ENCODE results near the gene ENTHD1. TPM values are rescaled to one million over a fixed set of nuclear protein-coding genes. Genes with fewer than 3 reads are reported as not detected.

Gene ENTHD1
- total RNA-seq, 1 experiment from 2014 or later, result not detected

GRCh38 chr22:39773976-39774539 is 119.5 kb downstream of the ENTHD1 start:
- H3K9me3 Mint-ChIP-seq, result no peaks in the 10 kb centered on the region
- H3T11ph ChIP-seq (ENCODE audit: low read length), result no peak overlapping the region
- H3K27me3 Mint-ChIP-seq (ENCODE audit: low read depth), result peaks cover 26% of the 10 kb centered on the region
- H3K4ac ChIP-seq (ENCODE audit: low read depth, low read length), result no peak overlapping the region
- H3K4me1 ChIP-seq (ENCODE audit: insufficient read depth, low read length), result no peaks in the 10 kb centered on the region
- no peak overlapping the region for H4K5ac ChIP-seq (ENCODE audit: insufficient read length, low read depth, low read length)
- H3K27ac Mint-ChIP-seq, result no peak overlapping the region
- H4K20me1 ChIP-seq (ENCODE audit: control insufficient read depth, insufficient read depth, insufficient read length), result no peaks in the 10 kb centered on the region
- no peak overlapping the region for H3K9ac ChIP-seq (ENCODE audit: extremely low read depth, insufficient read length, low read length)
- no CpG with 5 or more reads among the region's 4 CpGs for WGBS (ENCODE audit: extremely low coverage, insufficient read length, low lambda C conversion rate)
- H2BK15ac ChIP-seq (ENCODE audit: low read depth, low read length), result no peak overlapping the region
- no peak overlapping the region for H2BK20ac ChIP-seq (ENCODE audit: low read depth, low read length, poor library complexity, severe bottlenecking)
- H2AK5ac ChIP-seq (ENCODE audit: insufficient read length, low read length), result no peak overlapping the region
- H2BK12ac ChIP-seq (ENCODE audit: insufficient read length, low read depth, low read length), result no peak overlapping the region
- no peak for TF ChIP-seq CTCF (conservative IDR thresholded peaks at IDR 0.05)
- no peak overlapping the region for H2AFZ ChIP-seq (ENCODE audit: low read length)
- H4K91ac ChIP-seq (ENCODE audit: insufficient read length, low read depth, low read length), result no peak overlapping the region
- no peak for DNase-seq
- no peaks in the 10 kb centered on the region for H3K79me2 ChIP-seq (ENCODE audit: insufficient read depth, low read length)
- H2BK120ac ChIP-seq (ENCODE audit: low read depth, low read length, poor library complexity, severe bottlenecking), result no peak overlapping the region
- no peak overlapping the region for H3K4me2 ChIP-seq (ENCODE audit: insufficient read depth, insufficient read length, low read length)
- H3K18ac ChIP-seq (ENCODE audit: insufficient read length, low read depth, low read length), result no peak overlapping the region
- H3K56ac ChIP-seq (ENCODE audit: insufficient read length, low read depth, low read length), result no peak overlapping the region
- H3K14ac ChIP-seq (ENCODE audit: insufficient read depth, low read length), result no peak overlapping the region
- H3K27ac ChIP-seq (ENCODE audit: insufficient read length, low read depth, low read length), result no peak overlapping the region
- no peaks in the 10 kb centered on the region for H3K27me3 ChIP-seq (ENCODE audit: insufficient read depth, low read length)
- no peak overlapping the region for H3K23ac ChIP-seq (ENCODE audit: insufficient read length, low read depth, low read length)
- H3K4me1 Mint-ChIP-seq, result no peaks in the 10 kb centered on the region
- H3K36me3 Mint-ChIP-seq (ENCODE audit: insufficient read depth in 1 of 3, low read depth in 3 of 3), result no peaks in the 10 kb centered on the region
- no peaks in the 10 kb centered on the region for H3K79me1 ChIP-seq (ENCODE audit: insufficient read depth, low read depth, low read length, poor library complexity, severe bottlenecking)
- H3K9me3 ChIP-seq (ENCODE audit: control insufficient read depth, low read depth, low read length), result no peaks in the 10 kb centered on the region
- H3K4me3 Mint-ChIP-seq, result no peak overlapping the region
- H2BK5ac ChIP-seq (ENCODE audit: insufficient read length, low read length), result no peak overlapping the region
- no peaks in the 10 kb centered on the region for H3K23me2 ChIP-seq (ENCODE audit: insufficient read length, low read depth, low read length, poor library complexity, severe bottlenecking)
- H4K8ac ChIP-seq (replicated peaks; ENCODE audit: insufficient read length, low read depth, low read length), result no peak overlapping the region
